HEK293 (cell line): Measurements from ENCODE around the gene OPHN1.

Experiments used
- ZNF747 ChIP-seq: fragments of 450-650 bp; formaldehyde crosslinking; IDR thresholded peaks from 2 replicates; pipeline ENCODE4 v1.5.1; 2016; ENCODE audit warnings: missing biosample characterization, missing genetic modification characterization
- TF ChIP-seq, protein P1 (sequence below): fragments of 450-650 bp; formaldehyde crosslinking; IDR thresholded peaks from 2 replicates; pipeline ENCODE4 v1.5.1; 2016; ENCODE audit warnings: missing biosample characterization, missing genetic modification characterization

- TF ChIP-seq, protein P1, sequence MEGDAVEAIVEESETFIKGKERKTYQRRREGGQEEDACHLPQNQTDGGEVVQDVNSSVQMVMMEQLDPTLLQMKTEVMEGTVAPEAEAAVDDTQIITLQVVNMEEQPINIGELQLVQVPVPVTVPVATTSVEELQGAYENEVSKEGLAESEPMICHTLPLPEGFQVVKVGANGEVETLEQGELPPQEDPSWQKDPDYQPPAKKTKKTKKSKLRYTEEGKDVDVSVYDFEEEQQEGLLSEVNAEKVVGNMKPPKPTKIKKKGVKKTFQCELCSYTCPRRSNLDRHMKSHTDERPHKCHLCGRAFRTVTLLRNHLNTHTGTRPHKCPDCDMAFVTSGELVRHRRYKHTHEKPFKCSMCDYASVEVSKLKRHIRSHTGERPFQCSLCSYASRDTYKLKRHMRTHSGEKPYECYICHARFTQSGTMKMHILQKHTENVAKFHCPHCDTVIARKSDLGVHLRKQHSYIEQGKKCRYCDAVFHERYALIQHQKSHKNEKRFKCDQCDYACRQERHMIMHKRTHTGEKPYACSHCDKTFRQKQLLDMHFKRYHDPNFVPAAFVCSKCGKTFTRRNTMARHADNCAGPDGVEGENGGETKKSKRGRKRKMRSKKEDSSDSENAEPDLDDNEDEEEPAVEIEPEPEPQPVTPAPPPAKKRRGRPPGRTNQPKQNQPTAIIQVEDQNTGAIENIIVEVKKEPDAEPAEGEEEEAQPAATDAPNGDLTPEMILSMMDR (tag by site-specific recombination) = no peak
- no peak for TF ChIP-seq ZNF747 (tag by site-specific recombination)
These were observed 101.0 kb downstream of the OPHN1 start for GRCh38 chrX:68332201-68332731.
